A549 (cell line): Measurements from ENCODE around the gene FMNL2. TPM values are rescaled to one million over a fixed set of nuclear protein-coding genes. Genes with fewer than 3 reads are reported as not detected.
A peak's percentile ranks its signal among the peaks of the same experiment; 100 is the strongest.

Experiments
- ATAC-seq, 2 experiments: fragments of 200-7000 bp in 1 of 2; fragments of >200 bp in 1 of 2; cut with Nextera tagmentation in 1 of 2; cut with Tn5 transposase in 1 of 2; 3 replicates each; pipeline versions ENCODE4 v1.8.0 to v1.9.1; 2018 to 2020; ENCODE audit warnings: mild to moderate bottlenecking in 1 of 2, moderate library complexity in 1 of 2
- CTCF ChIA-PET: fragments of 300-600 bp; sonication (Branson Sonifier 250); formaldehyde crosslinking; extraction: SDS; loops from one replicate; lab custom pipeline; 2021; ENCODE audit warnings: antibody characterized with exemption, inconsistent platforms; lab: Yijun Ruan, JAX
- POLR2A ChIA-PET: fragments of 350-600 bp; formaldehyde crosslinking; extraction: SDS; loops from one replicate; lab custom pipeline; 2021; ENCODE audit warnings: antibody characterized with exemption, inconsistent platforms; lab: Yijun Ruan, JAX
- DNase-seq, 2 experiments: peaks; one replicate each; pipeline versions ENCODE4 v3.0.0 to v3.0.0-alpha.2; 2011 to 2016; ENCODE audit warnings: low read depth in 1 of 2, low spot score in 1 of 2
- FAIRE-seq: peaks from 2 replicates; lab custom pipeline; 2011; peaks lifted over from hg19 to GRCh38; lab: Jason Lieb, UNC
- H3K27ac ChIP-seq, 2 experiments: fragments of >200 bp; sonication (Bioruptor Twin); formaldehyde crosslinking; 3 replicates each; pipeline ENCODE4 v1.5.1; 2016 to 2017
- H3K4me1 ChIP-seq: fragments of >200 bp; sonication (Bioruptor Twin); formaldehyde crosslinking; 3 replicates; pipeline ENCODE4 v1.6.1; 2016
- H3K4me2 ChIP-seq: fragments of >200 bp; sonication (Bioruptor Twin); formaldehyde crosslinking; 3 replicates; pipeline ENCODE4 v1.6.1; 2016
- H3K4me3 ChIP-seq: fragments of >200 bp; sonication (Bioruptor Twin); formaldehyde crosslinking; 3 replicates; pipeline ENCODE4 v1.5.1; 2016
- H3K9me3 ChIP-seq: fragments of >200 bp; sonication (Bioruptor Twin); formaldehyde crosslinking; 3 replicates; pipeline ENCODE4 v1.6.1; 2016
- BHLHE40 ChIP-seq: IDR thresholded peaks from 2 replicates; pipeline ENCODE4 v1.6.1; 2012; ENCODE audit warnings: low read depth, low read length, inconsistent platforms
- CBX2 ChIP-seq: fragments of 200-600 bp; sonication (generic); IDR thresholded peaks from 2 replicates; pipeline ENCODE4 v1.6.1; 2016; ENCODE audit warnings: low read depth, mild to moderate bottlenecking, borderline replicate concordance
- CTCF ChIP-seq: fragments of >200 bp; sonication (Bioruptor Twin); formaldehyde crosslinking; IDR thresholded peaks from 3 replicates; pipeline ENCODE4 v1.5.1; 2016
- E2F6 ChIP-seq: IDR thresholded peaks from 2 replicates; pipeline ENCODE4 v1.6.1; 2012; ENCODE audit warnings: low read depth, borderline replicate concordance
- EHMT2 ChIP-seq: fragments of 200-600 bp; sonication (generic); IDR thresholded peaks from 2 replicates; pipeline ENCODE4 v1.6.1; 2016; ENCODE audit warnings: antibody characterized with exemption, low read depth, mild to moderate bottlenecking, moderate library complexity
- EP300 ChIP-seq, 2 experiments: fragments of >200 bp; sonication (Bioruptor Twin); formaldehyde crosslinking; IDR thresholded peaks; 2 replicates in 1 of 2; 3 replicates in 1 of 2; pipeline ENCODE4 v1.6.1; 2016 to 2017
- HOXB5 ChIP-seq: fragments of 250-450 bp; sonication (Bioruptor Pico); IDR thresholded peaks from 2 replicates; pipeline ENCODE4 v1.5.0; 2020; ENCODE audit warnings: mild to moderate bottlenecking, moderate library complexity
- JUN ChIP-seq, 2 experiments: fragments of >200 bp; sonication (Bioruptor Twin); formaldehyde crosslinking; IDR thresholded peaks; 2 replicates in 1 of 2; 3 replicates in 1 of 2; pipeline ENCODE4 v1.6.1; 2016 to 2017
- MAFK ChIP-seq: fragments of 450-650 bp; IDR thresholded peaks from 2 replicates; pipeline ENCODE4 v1.6.1; 2014; ENCODE audit not compliant: partially characterized antibody
- NFE2L2 ChIP-seq: fragments of 150-350 bp; conservative IDR thresholded peaks from 2 replicates; pipeline ENCODE4 v1.6.1; 2014; ENCODE audit warnings: low read length
- NPAS2 ChIP-seq: fragments of 250-450 bp; sonication (Bioruptor Pico); IDR thresholded peaks from 2 replicates; pipeline ENCODE4 v1.8.0; 2022; ENCODE audit warnings: mild to moderate bottlenecking, moderate library complexity, borderline replicate concordance
- RFX5 ChIP-seq: fragments of 450-650 bp; IDR thresholded peaks from 2 replicates; pipeline ENCODE4 v1.7.1; 2014; ENCODE audit warnings: antibody characterized with exemption, mild to moderate bottlenecking, moderate library complexity
- WGBS: methylation state at CpG from one replicate; pipeline ENCODE4 v1.1.6; 2017; ENCODE audit errors: missing lambda C conversion rate; 5-methylcytosine and 5-hydroxymethylcytosine counted together
- polyA plus RNA-seq, 4 experiments: library from polyadenylated mRNA; depleted of rRNA in 3 of 4; stranded (reverse); fragments of >200 nt; fragmentation: RNase III in 1 of 4; extraction: RNeasy Plus Mini Kit Qiagen cat#74134 plus additional on column Dnase treatment in 1 of 4; gene quantifications; 2 replicates in 3 of 4; 3 replicates in 1 of 4; pipeline ENCODE4 v1.2.3, GENCODE V29; 2011 to 2017
- TF ChIP-seq, protein P1 (sequence below): fragments of >200 bp; sonication (Bioruptor Twin); formaldehyde crosslinking; IDR thresholded peaks from 2 replicates; pipeline ENCODE4 v1.6.1; 2016
- TF ChIP-seq, protein P2 (sequence below): IDR thresholded peaks from 2 replicates; pipeline ENCODE4 v1.6.1; 2012
- TF ChIP-seq, protein P3 (sequence below): fragments of 150-350 bp; IDR thresholded peaks from 2 replicates; pipeline ENCODE4 v1.6.1; 2014; ENCODE audit warnings: low read depth, mild to moderate bottlenecking, low read length
- TF ChIP-seq, protein P4 (sequence below): fragments of 200-600 bp; sonication (generic); IDR thresholded peaks from 2 replicates; pipeline ENCODE4 v1.6.1; 2016; ENCODE audit warnings: antibody characterized with exemption, mild to moderate bottlenecking, moderate library complexity

Gene FMNL2
- polyA plus RNA-seq, 2 of the 4 experiments (the other 2 are of a cell fraction), result 27.9 to 36.5 TPM

DNA sequence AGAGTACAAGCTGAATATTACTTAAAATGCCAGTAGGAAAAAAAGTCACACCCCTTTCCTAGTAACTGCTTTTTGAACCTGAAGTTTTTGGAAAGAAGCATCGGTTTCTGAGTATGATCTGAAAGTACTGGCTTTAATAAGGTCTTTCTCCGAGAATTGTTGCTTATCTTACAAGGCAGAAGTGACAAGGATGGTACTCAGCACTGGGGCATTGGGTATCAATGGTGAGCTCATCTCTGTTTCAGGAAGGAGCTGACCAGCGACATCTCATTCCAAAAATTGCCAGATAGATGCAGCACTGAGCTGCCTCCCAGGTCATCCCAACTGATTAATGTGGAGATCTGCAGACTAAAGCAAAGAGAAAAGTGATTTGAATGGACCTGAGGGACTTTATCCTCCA, 85.4 kb downstream of the FMNL2 start (continued):
- TF ChIP-seq EP300 (IDR thresholded peaks at IDR 0.05) (no peak), EHMT2 (no peak)
- TF ChIP-seq, protein P1, sequence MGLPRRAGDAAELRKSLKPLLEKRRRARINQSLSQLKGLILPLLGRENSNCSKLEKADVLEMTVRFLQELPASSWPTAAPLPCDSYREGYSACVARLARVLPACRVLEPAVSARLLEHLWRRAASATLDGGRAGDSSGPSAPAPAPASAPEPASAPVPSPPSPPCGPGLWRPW, result no peak
- TF ChIP-seq, protein P2, sequence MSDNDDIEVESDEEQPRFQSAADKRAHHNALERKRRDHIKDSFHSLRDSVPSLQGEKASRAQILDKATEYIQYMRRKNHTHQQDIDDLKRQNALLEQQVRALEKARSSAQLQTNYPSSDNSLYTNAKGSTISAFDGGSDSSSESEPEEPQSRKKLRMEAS, result no peak
- TF ChIP-seq, protein P3, sequence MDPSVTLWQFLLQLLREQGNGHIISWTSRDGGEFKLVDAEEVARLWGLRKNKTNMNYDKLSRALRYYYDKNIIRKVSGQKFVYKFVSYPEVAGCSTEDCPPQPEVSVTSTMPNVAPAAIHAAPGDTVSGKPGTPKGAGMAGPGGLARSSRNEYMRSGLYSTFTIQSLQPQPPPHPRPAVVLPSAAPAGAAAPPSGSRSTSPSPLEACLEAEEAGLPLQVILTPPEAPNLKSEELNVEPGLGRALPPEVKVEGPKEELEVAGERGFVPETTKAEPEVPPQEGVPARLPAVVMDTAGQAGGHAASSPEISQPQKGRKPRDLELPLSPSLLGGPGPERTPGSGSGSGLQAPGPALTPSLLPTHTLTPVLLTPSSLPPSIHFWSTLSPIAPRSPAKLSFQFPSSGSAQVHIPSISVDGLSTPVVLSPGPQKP, result no peak

GRCh38 chr2:152420936-152421335, 86.0 kb downstream of the FMNL2 start:
- H3K27ac ChIP-seq, result peak overlapping the region; percentile 90 to 91
- peak overlapping the region; percentile 13; the same call in 1 of the 3 replicates for H3K4me3 ChIP-seq
- H3K4me2 ChIP-seq, result peak overlapping the region; percentile 79
- peaks cover 73% of the 10 kb centered on the region for H3K4me1 ChIP-seq
- WGBS, result 77% methylated on average over 7 of the region's 7 CpGs
- ChIA-PET CTCF (interaction anchor here (1.0 kb wide), 1 partner anchor 121 kb away, joined by 3 read pairs; no protein-coding TSS in a partner anchor), POLR2A (interaction anchor here (1.0 to 1.3 kb wide), 3 partner anchors 12 to 85 kb away, joined by 3 to 6 read pairs (median 3); partner anchors contain the start of gene FMNL2)
- no peaks in the 10 kb centered on the region for H3K9me3 ChIP-seq
- DNase-seq (no peak), FAIRE-seq (no peak)
- no peak for TF ChIP-seq CBX2
- TF ChIP-seq BHLHE40, result no peak
- no peak for TF ChIP-seq NFE2L2
- TF ChIP-seq JUN (IDR thresholded peaks at IDR 0.05), result no peak
- TF ChIP-seq MAFK, result no peak
- no peak for TF ChIP-seq EHMT2
- no peak for TF ChIP-seq HOXB5
- no peak for TF ChIP-seq RFX5
- no peak for TF ChIP-seq E2F6
- no peak for TF ChIP-seq NPAS2 (CRISPR knock-in tag)
- no peak for TF ChIP-seq CTCF
- TF ChIP-seq, protein P4, sequence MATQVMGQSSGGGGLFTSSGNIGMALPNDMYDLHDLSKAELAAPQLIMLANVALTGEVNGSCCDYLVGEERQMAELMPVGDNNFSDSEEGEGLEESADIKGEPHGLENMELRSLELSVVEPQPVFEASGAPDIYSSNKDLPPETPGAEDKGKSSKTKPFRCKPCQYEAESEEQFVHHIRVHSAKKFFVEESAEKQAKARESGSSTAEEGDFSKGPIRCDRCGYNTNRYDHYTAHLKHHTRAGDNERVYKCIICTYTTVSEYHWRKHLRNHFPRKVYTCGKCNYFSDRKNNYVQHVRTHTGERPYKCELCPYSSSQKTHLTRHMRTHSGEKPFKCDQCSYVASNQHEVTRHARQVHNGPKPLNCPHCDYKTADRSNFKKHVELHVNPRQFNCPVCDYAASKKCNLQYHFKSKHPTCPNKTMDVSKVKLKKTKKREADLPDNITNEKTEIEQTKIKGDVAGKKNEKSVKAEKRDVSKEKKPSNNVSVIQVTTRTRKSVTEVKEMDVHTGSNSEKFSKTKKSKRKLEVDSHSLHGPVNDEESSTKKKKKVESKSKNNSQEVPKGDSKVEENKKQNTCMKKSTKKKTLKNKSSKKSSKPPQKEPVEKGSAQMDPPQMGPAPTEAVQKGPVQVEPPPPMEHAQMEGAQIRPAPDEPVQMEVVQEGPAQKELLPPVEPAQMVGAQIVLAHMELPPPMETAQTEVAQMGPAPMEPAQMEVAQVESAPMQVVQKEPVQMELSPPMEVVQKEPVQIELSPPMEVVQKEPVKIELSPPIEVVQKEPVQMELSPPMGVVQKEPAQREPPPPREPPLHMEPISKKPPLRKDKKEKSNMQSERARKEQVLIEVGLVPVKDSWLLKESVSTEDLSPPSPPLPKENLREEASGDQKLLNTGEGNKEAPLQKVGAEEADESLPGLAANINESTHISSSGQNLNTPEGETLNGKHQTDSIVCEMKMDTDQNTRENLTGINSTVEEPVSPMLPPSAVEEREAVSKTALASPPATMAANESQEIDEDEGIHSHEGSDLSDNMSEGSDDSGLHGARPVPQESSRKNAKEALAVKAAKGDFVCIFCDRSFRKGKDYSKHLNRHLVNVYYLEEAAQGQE, result no peak
- TF ChIP-seq, all 56 proteins: peak for 0
- no peak; a peak in 1 of 6 replicates for ATAC-seq
